HL-60 (cell line): ENCODE data around the gene BHMT2.

Experiments
- GABPA ChIP-seq: IDR thresholded peaks from 2 replicates; pipeline ENCODE4 v1.6.1; 2012; ENCODE audit warnings: low read depth
- TF ChIP-seq, protein P1 (sequence below): IDR thresholded peaks from one replicate; pipeline ENCODE4 v1.5.1; 2011; ENCODE audit warnings: low read length, control low read depth, inconsistent platforms; ENCODE audit not compliant: insufficient read depth

DNA sequence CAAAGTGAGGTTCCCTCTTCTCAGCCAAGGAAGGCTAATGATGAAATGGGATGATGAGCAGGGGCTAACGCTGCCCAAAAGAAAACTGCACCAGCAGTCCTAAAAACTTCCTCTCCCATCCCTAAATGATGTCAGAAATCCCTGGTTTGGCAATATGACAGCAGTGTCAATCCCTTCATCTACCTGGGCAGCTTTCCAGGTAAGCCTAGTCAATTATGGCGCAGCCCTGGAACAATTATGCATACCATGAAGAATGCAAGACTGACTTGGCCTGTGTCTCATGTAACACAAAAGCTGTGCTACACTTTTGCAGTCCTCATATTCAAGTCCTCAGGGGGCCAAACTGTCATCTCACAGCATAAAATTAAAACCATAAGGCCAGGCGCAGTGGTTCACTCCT is 7.1 kb upstream of the BHMT2 start:
- TF ChIP-seq, protein P1, sequence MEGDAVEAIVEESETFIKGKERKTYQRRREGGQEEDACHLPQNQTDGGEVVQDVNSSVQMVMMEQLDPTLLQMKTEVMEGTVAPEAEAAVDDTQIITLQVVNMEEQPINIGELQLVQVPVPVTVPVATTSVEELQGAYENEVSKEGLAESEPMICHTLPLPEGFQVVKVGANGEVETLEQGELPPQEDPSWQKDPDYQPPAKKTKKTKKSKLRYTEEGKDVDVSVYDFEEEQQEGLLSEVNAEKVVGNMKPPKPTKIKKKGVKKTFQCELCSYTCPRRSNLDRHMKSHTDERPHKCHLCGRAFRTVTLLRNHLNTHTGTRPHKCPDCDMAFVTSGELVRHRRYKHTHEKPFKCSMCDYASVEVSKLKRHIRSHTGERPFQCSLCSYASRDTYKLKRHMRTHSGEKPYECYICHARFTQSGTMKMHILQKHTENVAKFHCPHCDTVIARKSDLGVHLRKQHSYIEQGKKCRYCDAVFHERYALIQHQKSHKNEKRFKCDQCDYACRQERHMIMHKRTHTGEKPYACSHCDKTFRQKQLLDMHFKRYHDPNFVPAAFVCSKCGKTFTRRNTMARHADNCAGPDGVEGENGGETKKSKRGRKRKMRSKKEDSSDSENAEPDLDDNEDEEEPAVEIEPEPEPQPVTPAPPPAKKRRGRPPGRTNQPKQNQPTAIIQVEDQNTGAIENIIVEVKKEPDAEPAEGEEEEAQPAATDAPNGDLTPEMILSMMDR: no peak
- no peak for TF ChIP-seq GABPA
